HG02623 (cell line): ENCODE results near the gene TRAPPC11.

ENCODE experiments used
- ATAC-seq: cut with Tn5 transposase; IDR thresholded peaks from one replicate; pipeline ENCODE4 v1.9.1; 2021; ENCODE audit warnings: moderate library complexity; ENCODE audit not compliant: unreplicated experiment

Gene TRAPPC11

GRCh38 chr4:183755596-183755995, 96.5 kb downstream of the TRAPPC11 start:
- ATAC-seq: no peak

- no peak for ATAC-seq
These were observed 98.0 kb downstream of the TRAPPC11 start for GRCh38 chr4:183757060-183757459.

- ATAC-seq: no peak
These were observed 99.1 kb downstream of the TRAPPC11 start for GRCh38 chr4:183758061-183758757.

DNA sequence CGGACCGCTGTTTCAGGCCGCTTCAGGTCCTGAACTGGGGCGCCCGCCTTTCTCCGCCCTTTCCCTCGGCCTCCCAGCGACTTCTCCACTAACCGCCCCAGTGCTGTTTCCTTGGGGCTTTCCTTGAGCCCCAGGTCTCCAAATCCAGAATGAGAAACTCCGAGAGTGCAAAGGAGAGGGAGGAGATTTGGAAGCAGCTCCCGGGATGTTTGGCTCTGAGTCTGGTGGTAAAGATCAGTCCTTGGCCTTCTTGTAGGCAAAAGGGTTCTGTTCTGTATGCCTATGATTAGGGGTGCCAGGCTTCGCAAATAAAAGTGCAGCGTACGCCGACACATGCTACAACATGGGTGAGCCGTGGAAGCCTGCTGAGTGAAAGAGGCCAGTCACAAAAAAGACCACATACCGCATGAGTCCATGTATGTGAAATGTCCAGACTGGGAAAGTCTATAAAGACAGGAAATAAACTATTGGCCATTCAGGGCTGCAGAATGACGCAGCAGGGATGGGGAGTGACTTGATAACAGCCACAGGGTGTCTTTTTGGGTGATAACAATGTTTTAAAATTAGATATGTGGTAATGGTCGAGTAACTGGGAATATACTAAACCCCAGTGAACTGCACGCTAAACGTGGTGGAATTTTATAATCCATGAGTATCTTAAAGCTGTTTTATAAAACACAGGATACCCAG, 99.8 kb downstream of the TRAPPC11 start:
- no peak for ATAC-seq

DNA sequence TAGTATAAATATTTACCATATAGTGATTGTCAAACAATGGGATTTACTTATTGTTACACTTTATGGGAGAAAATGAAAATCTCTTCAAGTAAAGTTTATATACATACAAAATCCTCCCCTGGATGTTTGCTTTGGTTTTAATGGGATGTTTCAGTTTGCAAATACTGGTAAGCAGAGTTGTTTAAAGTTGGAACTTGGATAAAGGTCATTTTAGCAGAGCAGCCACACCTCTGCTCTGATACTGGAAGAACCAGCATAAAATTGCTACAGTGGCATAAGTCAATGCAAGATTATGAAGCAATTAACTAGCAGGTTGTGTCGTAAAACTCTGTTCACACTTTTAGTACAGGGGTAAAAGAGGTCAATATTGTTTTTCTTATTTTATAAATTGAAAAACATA, 101.2 kb downstream of the TRAPPC11 start:
- no peak for ATAC-seq
